Fibroblast of lung (primary cell): ENCODE measurements around the gene RHEB.

Source experiments
- EZH2 ChIP-seq: IDR thresholded peaks from 2 replicates; pipeline ENCODE4 v1.5.1; 2012; ENCODE audit warnings: low read length, control low read depth, mild to moderate bottlenecking; ENCODE audit errors: missing control alignments
- TF ChIP-seq, protein P1 (sequence below), 2 donors: IDR thresholded peaks in 1 of 2; conservative IDR thresholded peaks in 1 of 2; 1 replicate in 1 of 2; 2 replicates in 1 of 2; pipeline ENCODE4 v1.5.1; 2011 to 2012; ENCODE audit warnings: low read length in 2 of 2, control low read depth in 1 of 2, inconsistent platforms in 1 of 2, low read depth in 1 of 2, mild to moderate bottlenecking in 1 of 2

DNA sequence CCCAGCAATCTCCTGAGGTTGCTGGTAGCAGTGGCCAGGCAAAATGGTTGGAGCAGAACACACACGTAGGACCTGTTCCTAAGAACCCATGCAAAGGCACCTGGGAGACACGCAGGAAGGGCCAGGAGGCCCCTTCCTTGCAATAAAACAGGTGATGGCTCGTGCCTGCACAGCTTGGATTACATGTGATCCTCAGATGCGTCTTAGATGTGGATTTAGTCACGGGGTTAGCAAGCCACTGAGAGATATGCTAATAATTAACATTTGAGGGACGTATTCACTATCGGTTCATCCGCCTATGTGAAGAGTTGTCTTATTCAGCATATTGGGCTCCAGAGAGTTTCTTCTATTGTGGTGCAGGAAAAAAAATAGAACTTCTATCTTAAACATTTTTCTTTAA is 4.6 kb upstream of the RHEB start:
- TF ChIP-seq, protein P1, sequence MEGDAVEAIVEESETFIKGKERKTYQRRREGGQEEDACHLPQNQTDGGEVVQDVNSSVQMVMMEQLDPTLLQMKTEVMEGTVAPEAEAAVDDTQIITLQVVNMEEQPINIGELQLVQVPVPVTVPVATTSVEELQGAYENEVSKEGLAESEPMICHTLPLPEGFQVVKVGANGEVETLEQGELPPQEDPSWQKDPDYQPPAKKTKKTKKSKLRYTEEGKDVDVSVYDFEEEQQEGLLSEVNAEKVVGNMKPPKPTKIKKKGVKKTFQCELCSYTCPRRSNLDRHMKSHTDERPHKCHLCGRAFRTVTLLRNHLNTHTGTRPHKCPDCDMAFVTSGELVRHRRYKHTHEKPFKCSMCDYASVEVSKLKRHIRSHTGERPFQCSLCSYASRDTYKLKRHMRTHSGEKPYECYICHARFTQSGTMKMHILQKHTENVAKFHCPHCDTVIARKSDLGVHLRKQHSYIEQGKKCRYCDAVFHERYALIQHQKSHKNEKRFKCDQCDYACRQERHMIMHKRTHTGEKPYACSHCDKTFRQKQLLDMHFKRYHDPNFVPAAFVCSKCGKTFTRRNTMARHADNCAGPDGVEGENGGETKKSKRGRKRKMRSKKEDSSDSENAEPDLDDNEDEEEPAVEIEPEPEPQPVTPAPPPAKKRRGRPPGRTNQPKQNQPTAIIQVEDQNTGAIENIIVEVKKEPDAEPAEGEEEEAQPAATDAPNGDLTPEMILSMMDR (conservative IDR thresholded peaks at IDR 0.05 in 1 of 2, IDR thresholded peaks at IDR 0.05 in 1 of 2; ENCODE audit: low read depth in 1 of 2, low read length in 2 of 2): no peak
- TF ChIP-seq EZH2: no peak
